Skeletal muscle tissue (tissue), 4 donors: ENCODE data around the gene PLRG1. TPM values are rescaled to one million over a fixed set of nuclear protein-coding genes. Genes with fewer than 3 reads are reported as not detected.

Experiments
- H3K27ac ChIP-seq: one replicate; pipeline ENCODE4 v1.7.0; 2013; ENCODE audit warnings: mild to moderate bottlenecking, low read depth, low read length, inconsistent platforms
- H3K27me3 ChIP-seq, 3 donors: one replicate each; pipeline ENCODE4 v1.7.0; 2013; ENCODE audit warnings: low read length in 3 of 3; ENCODE audit not compliant: control insufficient read depth in 3 of 3, insufficient read depth in 3 of 3
- H3K36me3 ChIP-seq, 3 donors: one replicate each; pipeline ENCODE4 v1.7.0; 2013; ENCODE audit warnings: low read length in 3 of 3; ENCODE audit not compliant: control insufficient read depth in 3 of 3, insufficient read depth in 3 of 3
- H3K4me1 ChIP-seq, 3 donors: one replicate each; pipeline ENCODE4 v1.7.0; 2013; ENCODE audit warnings: low read length in 3 of 3, mild to moderate bottlenecking in 3 of 3; ENCODE audit not compliant: control insufficient read depth in 3 of 3, insufficient read depth in 3 of 3
- H3K4me3 ChIP-seq, 3 donors: one replicate each; pipeline ENCODE4 v1.7.0; 2013; ENCODE audit warnings: low read length in 3 of 3
- H3K9ac ChIP-seq, 3 donors: one replicate each; pipeline ENCODE4 v1.7.0; 2013; ENCODE audit warnings: low read length in 3 of 3, mild to moderate bottlenecking in 3 of 3, moderate library complexity in 2 of 3, low read depth in 1 of 3
- H3K9me3 ChIP-seq, 3 donors: one replicate each; pipeline ENCODE4 v1.7.0; 2013; ENCODE audit warnings: low read length in 3 of 3; ENCODE audit not compliant: control insufficient read depth in 3 of 3
- total RNA-seq: library from RNA; depleted of rRNA; stranded (reverse); fragments of >200 nt; gene quantifications from one replicate; pipeline ENCODE4 v1.2.3, GENCODE V29; 2014
- donor health status: Osteomylitis.

The PLRG1 gene
- total RNA-seq, 1 donor from 2014 or later: 39.7 TPM

- H3K36me3 ChIP-seq: no peaks in the 10 kb centered on the region
- H3K9me3 ChIP-seq: no peaks in the 10 kb centered on the region
- H3K27me3 ChIP-seq: peaks cover 0 to 3% (median 3%) of the 10 kb centered on the region in 3 donors
- H3K9ac ChIP-seq: no peak overlapping the region
- H3K27ac ChIP-seq: no peak overlapping the region
- H3K4me3 ChIP-seq: no peak overlapping the region
- H3K4me1 ChIP-seq: no peaks in the 10 kb centered on the region
These were observed 24.1 kb upstream of the PLRG1 start for GRCh38 chr4:154574311-154574710.

DNA sequence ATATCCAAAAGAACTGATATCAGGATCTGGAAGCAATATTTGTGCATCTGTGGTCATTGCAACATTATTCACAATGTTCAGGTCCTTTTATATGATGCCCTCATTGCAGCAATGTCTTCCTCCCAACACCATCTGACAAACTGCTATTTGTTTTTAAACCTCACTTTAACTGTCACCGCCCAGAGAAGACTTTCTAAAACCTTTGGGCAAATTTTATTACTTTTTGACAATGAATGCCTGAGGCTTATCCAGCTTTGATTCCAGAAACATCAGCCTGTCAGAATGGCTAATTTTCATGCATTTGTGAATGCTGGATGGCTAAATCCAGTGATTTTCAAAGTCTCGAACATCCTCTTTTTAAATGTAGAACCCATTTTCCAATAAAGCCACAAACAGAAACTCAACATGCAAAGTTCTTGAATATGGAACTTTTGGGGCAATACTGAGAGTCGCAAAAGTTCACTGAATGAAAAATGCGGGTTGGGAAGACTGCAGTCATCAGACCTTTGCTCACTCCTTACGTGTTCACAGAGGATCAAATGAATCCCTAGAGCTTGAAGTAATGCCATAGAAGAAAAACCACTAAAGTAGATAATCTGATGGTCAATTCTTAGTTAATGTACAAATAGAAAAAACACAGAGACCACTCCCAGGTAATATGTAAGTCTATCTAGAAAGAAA is 23.1 kb upstream of the PLRG1 start:
- H3K4me3 ChIP-seq: no peak overlapping the region
- no peaks in the 10 kb centered on the region for H3K4me1 ChIP-seq
- H3K9ac ChIP-seq: no peak overlapping the region
- H3K9me3 ChIP-seq: no peaks in the 10 kb centered on the region
- no peaks in the 10 kb centered on the region for H3K36me3 ChIP-seq
- H3K27ac ChIP-seq: no peak overlapping the region
- peaks cover 0 to 3% (median 3%) of the 10 kb centered on the region in 3 donors for H3K27me3 ChIP-seq

GRCh38 chr4:154569584-154569983 is 19.4 kb upstream of the PLRG1 start:
- Histone ChIP-seq H3K36me3 (no peaks in the 10 kb centered on the region), H3K27me3 (no peaks in the 10 kb centered on the region), H3K9ac (no peak overlapping the region), H3K4me3 (no peak overlapping the region), H3K4me1 (no peaks in the 10 kb centered on the region), H3K9me3 (no peaks in the 10 kb centered on the region), H3K27ac (no peak overlapping the region)

DNA sequence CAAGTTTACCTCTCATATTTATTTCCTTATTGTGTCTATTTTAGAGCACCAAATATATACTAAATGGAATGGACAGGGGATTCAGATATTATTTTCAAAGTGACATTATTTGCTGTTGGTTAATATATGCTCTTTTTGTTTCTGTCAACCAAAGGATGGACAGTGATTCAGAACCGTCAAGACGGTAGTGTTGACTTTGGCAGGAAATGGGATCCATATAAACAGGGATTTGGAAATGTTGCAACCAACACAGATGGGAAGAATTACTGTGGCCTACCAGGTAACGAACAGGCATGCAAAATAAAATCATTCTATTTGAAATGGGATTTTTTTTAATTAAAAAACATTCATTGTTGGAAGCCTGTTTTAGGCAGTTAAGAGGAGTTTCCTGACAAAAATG is 18.8 kb upstream of the PLRG1 start:
- no peak overlapping the region for H3K9ac ChIP-seq
- H3K4me3 ChIP-seq: no peak overlapping the region
- no peak overlapping the region for H3K27ac ChIP-seq
- H3K4me1 ChIP-seq: no peaks in the 10 kb centered on the region
- no peaks in the 10 kb centered on the region for H3K27me3 ChIP-seq
- no peaks in the 10 kb centered on the region for H3K9me3 ChIP-seq
- H3K36me3 ChIP-seq: no peaks in the 10 kb centered on the region

GRCh38 chr4:154566639-154567204 is 16.5 kb upstream of the PLRG1 start:
- Histone ChIP-seq H3K36me3 (no peaks in the 10 kb centered on the region), H3K4me3 (no peak overlapping the region), H3K27ac (no peak overlapping the region), H3K9me3 (no peaks in the 10 kb centered on the region), H3K9ac (no peak overlapping the region), H3K27me3 (no peaks in the 10 kb centered on the region), H3K4me1 (no peaks in the 10 kb centered on the region)

GRCh38 chr4:154565704-154566103 is 15.5 kb upstream of the PLRG1 start:
- H3K36me3 ChIP-seq: no peaks in the 10 kb centered on the region
- H3K9me3 ChIP-seq: no peaks in the 10 kb centered on the region
- H3K4me3 ChIP-seq: no peak overlapping the region
- no peaks in the 10 kb centered on the region for H3K4me1 ChIP-seq
- no peak overlapping the region for H3K27ac ChIP-seq
- no peaks in the 10 kb centered on the region for H3K27me3 ChIP-seq
- no peak overlapping the region for H3K9ac ChIP-seq

GRCh38 chr4:154564311-154564710 is 14.1 kb upstream of the PLRG1 start:
- no peaks in the 10 kb centered on the region for H3K4me1 ChIP-seq
- no peaks in the 10 kb centered on the region for H3K36me3 ChIP-seq
- no peak overlapping the region for H3K27ac ChIP-seq
- no peak overlapping the region for H3K4me3 ChIP-seq
- H3K9ac ChIP-seq: no peak overlapping the region
- no peaks in the 10 kb centered on the region for H3K27me3 ChIP-seq
- no peaks in the 10 kb centered on the region for H3K9me3 ChIP-seq

- Histone ChIP-seq H3K9me3 (no peaks in the 10 kb centered on the region), H3K27me3 (no peaks in the 10 kb centered on the region), H3K9ac (no peak within 1 kb of the TSS), H3K36me3 (no peaks in the 10 kb centered on the region), H3K4me3 (no peak within 1 kb of the TSS), H3K27ac (no peak within 1 kb of the TSS), H3K4me1 (no peaks in the 10 kb centered on the region)
These were observed 12.6 kb upstream of the PLRG1 start, which contains the start of gene FGB for GRCh38 chr4:154562697-154563254. TSS of gene FGB (plus strand) at chr4:154563011. CDS start at chr4:154563019, 8 bp downstream.

GRCh38 chr4:154560824-154561231 is 10.6 kb upstream of the PLRG1 start:
- no peak overlapping the region for H3K27ac ChIP-seq
- no peaks in the 10 kb centered on the region for H3K36me3 ChIP-seq
- H3K4me3 ChIP-seq: no peak overlapping the region
- H3K9ac ChIP-seq: no peak overlapping the region
- no peaks in the 10 kb centered on the region for H3K4me1 ChIP-seq
- no peaks in the 10 kb centered on the region for H3K9me3 ChIP-seq
- H3K27me3 ChIP-seq: no peaks in the 10 kb centered on the region

- no peaks in the 10 kb centered on the region for H3K9me3 ChIP-seq
- no peaks in the 10 kb centered on the region for H3K36me3 ChIP-seq
- H3K4me1 ChIP-seq: no peaks in the 10 kb centered on the region
- no peak overlapping the region for H3K4me3 ChIP-seq
- H3K27me3 ChIP-seq: no peaks in the 10 kb centered on the region
- no peak overlapping the region for H3K27ac ChIP-seq
- no peak overlapping the region for H3K9ac ChIP-seq
These were observed 10.2 kb upstream of the PLRG1 start for GRCh38 chr4:154560419-154560801.
